Mesenchymal stem cell (in vitro differentiated cells and primary cell): Measurements from ENCODE around the gene IFNA21.
"Not testable (repeated sequence)": the region's sequence is repeated elsewhere in the genome, so short reads cannot be mapped to it uniquely, and the experiment has no call there.

Experiments
- DNase-seq: peaks from one replicate; pipeline ENCODE4 v3.0.0-alpha.2; 2013
- H2AFZ ChIP-seq: one replicate; pipeline ENCODE4 v1.6.1; 2013; ENCODE audit warnings: low read depth, mild to moderate bottlenecking, control low read depth, inconsistent platforms, low read length, moderate library complexity
- H2AK5ac ChIP-seq: 2 replicates; pipeline ENCODE4 v1.6.1; 2013; ENCODE audit warnings: low read length, moderate library complexity, mild to moderate bottlenecking, inconsistent platforms; ENCODE audit not compliant: severe bottlenecking
- H2BK120ac ChIP-seq: one replicate; pipeline ENCODE4 v1.6.1; 2013; ENCODE audit warnings: low read depth, mild to moderate bottlenecking, inconsistent platforms, low read length, moderate library complexity
- H2BK12ac ChIP-seq, 2 experiments: one replicate each; pipeline ENCODE4 v1.6.1; 2013; ENCODE audit warnings: inconsistent platforms in 2 of 2, low read length in 2 of 2, mild to moderate bottlenecking in 2 of 2, moderate library complexity in 2 of 2, control low read depth in 1 of 2
- H2BK15ac ChIP-seq: one replicate; pipeline ENCODE4 v1.6.1; 2013; ENCODE audit warnings: mild to moderate bottlenecking, low read depth, inconsistent platforms; ENCODE audit not compliant: poor library complexity, severe bottlenecking
- H2BK5ac ChIP-seq: 2 replicates; pipeline ENCODE4 v1.6.1; 2013; ENCODE audit warnings: low read depth, mild to moderate bottlenecking, low read length, control low read depth, inconsistent platforms; ENCODE audit not compliant: poor library complexity, severe bottlenecking
- H3K14ac ChIP-seq, 2 experiments: one replicate each; pipeline ENCODE4 v1.6.1; 2013; ENCODE audit warnings: inconsistent platforms in 2 of 2, low read length in 2 of 2, control low read depth in 1 of 2, mild to moderate bottlenecking in 1 of 2, moderate library complexity in 1 of 2
- H3K18ac ChIP-seq, 2 experiments: one replicate each; pipeline ENCODE4 v1.6.1; 2013; ENCODE audit warnings: inconsistent platforms in 2 of 2, low read length in 2 of 2, control low read depth in 1 of 2, low read depth in 1 of 2, mild to moderate bottlenecking in 1 of 2
- H3K23ac ChIP-seq, 2 experiments: one replicate each; pipeline ENCODE4 v1.6.1; 2013; ENCODE audit warnings: inconsistent platforms in 2 of 2, low read length in 2 of 2, mild to moderate bottlenecking in 2 of 2, moderate library complexity in 2 of 2, control low read depth in 1 of 2
- H3K27ac ChIP-seq: 2 replicates; pipeline ENCODE4 v1.5.1; 2013; ENCODE audit warnings: mild to moderate bottlenecking, moderate library complexity, low read length, control low read depth, inconsistent platforms; ENCODE audit not compliant: poor library complexity, severe bottlenecking
- H3K27me3 ChIP-seq, 2 experiments: 2 replicates each; pipeline versions ENCODE4 v1.6.1 to v1.7.0; 2013; ENCODE audit warnings: low read length in 2 of 2, mild to moderate bottlenecking in 2 of 2, moderate library complexity in 2 of 2, control low read depth in 1 of 2, inconsistent platforms in 1 of 2; ENCODE audit not compliant: control insufficient read depth in 1 of 2, insufficient read depth in 1 of 2
- H3K36me3 ChIP-seq, 2 experiments: 2 replicates each; pipeline versions ENCODE4 v1.6.1 to v1.7.0; 2013; ENCODE audit warnings: low read length in 2 of 2, control low read depth in 1 of 2, inconsistent platforms in 1 of 2, low read depth in 1 of 2, mild to moderate bottlenecking in 1 of 2; ENCODE audit not compliant: insufficient read depth in 2 of 2, control insufficient read depth in 1 of 2
- H3K4ac ChIP-seq, 2 experiments: one replicate each; pipeline ENCODE4 v1.6.1; 2013; ENCODE audit warnings: inconsistent platforms in 2 of 2, low read length in 2 of 2, mild to moderate bottlenecking in 2 of 2, moderate library complexity in 2 of 2, control low read depth in 1 of 2, low read depth in 1 of 2
- H3K4me1 ChIP-seq: 2 replicates; pipeline ENCODE4 v1.6.1; 2013; ENCODE audit warnings: low read depth, low read length, control low read depth; ENCODE audit not compliant: control insufficient read depth, insufficient read depth
- H3K4me2 ChIP-seq: 2 replicates; pipeline ENCODE4 v1.6.1; 2013; ENCODE audit warnings: low read length, mild to moderate bottlenecking, inconsistent platforms; ENCODE audit not compliant: poor library complexity, severe bottlenecking
- H3K4me3 ChIP-seq, 2 experiments: 2 replicates each; pipeline versions ENCODE4 v1.5.1 to v1.7.0; 2013; ENCODE audit warnings: low read length in 2 of 2, mild to moderate bottlenecking in 2 of 2, control low read depth in 1 of 2, low read depth in 1 of 2; ENCODE audit not compliant: insufficient read depth in 1 of 2
- H3K79me1 ChIP-seq: replicated peaks from 2 replicates; pipeline ENCODE4 v1.6.1; 2013; ENCODE audit warnings: mild to moderate bottlenecking, control low read depth, low read length, inconsistent platforms; ENCODE audit not compliant: poor library complexity, severe bottlenecking
- H3K9ac ChIP-seq: 2 replicates; pipeline ENCODE4 v1.7.0; 2013; ENCODE audit warnings: mild to moderate bottlenecking, low read length, moderate library complexity
- H3K9me3 ChIP-seq: 2 replicates; pipeline ENCODE4 v1.7.0; 2013; ENCODE audit warnings: mild to moderate bottlenecking, low read length; ENCODE audit not compliant: control insufficient read depth
- H4K8ac ChIP-seq: one replicate; pipeline ENCODE4 v1.6.1; 2013; ENCODE audit warnings: inconsistent platforms, mild to moderate bottlenecking, low read length, moderate library complexity
- H4K91ac ChIP-seq: one replicate; pipeline ENCODE4 v1.6.1; 2013; ENCODE audit warnings: mild to moderate bottlenecking, low read length, inconsistent platforms
- WGBS: methylation state at CpG from one replicate; pipeline ENCODE4 v1.1.7; 2013; ENCODE audit warnings: mixed read lengths; 5-methylcytosine and 5-hydroxymethylcytosine counted together

The IFNA21 gene

GRCh38 chr9:21210311-21210710 lies 43.9 kb upstream of the IFNA21 start:
- no peak overlapping the region for H2BK12ac ChIP-seq
- no peak overlapping the region for H2AK5ac ChIP-seq
- no peak for DNase-seq
- H3K9ac ChIP-seq, result no peak overlapping the region
- no peaks in the 10 kb centered on the region for H3K27me3 ChIP-seq
- no peak overlapping the region for H3K14ac ChIP-seq
- no peaks in the 10 kb centered on the region for H3K36me3 ChIP-seq
- no peak overlapping the region for H2BK15ac ChIP-seq
- no peak overlapping the region for H3K23ac ChIP-seq
- H4K8ac ChIP-seq, result no peak overlapping the region
- H4K91ac ChIP-seq, result no peak overlapping the region
- no peaks in the 10 kb centered on the region for H3K9me3 ChIP-seq
- H2BK5ac ChIP-seq, result no peak overlapping the region
- no peak overlapping the region for H2BK120ac ChIP-seq
- H3K27ac ChIP-seq, result no peak overlapping the region
- no peaks in the 10 kb centered on the region for H3K79me1 ChIP-seq
- H3K18ac ChIP-seq, result no peak overlapping the region
- no peak overlapping the region for H3K4me3 ChIP-seq
- H3K4me2 ChIP-seq, result no peak overlapping the region
- H3K4ac ChIP-seq, result no peak overlapping the region
- H3K4me1 ChIP-seq, result no peaks in the 10 kb centered on the region
- WGBS, result 85% methylated on average over 7 of the region's 7 CpGs
- H2AFZ ChIP-seq, result no peak overlapping the region

GRCh38 chr9:21207043-21207442 lies 40.6 kb upstream of the IFNA21 start, which contains the start of gene IFNA10:
IFNA10 (minus strand) TSS chr9:21207143; CDS start chr9:21207097, 46 bp downstream.
- not testable (repeated sequence) for H4K8ac ChIP-seq, H3K14ac ChIP-seq, H2BK120ac ChIP-seq, H3K9me3 ChIP-seq, H3K4me3 ChIP-seq, H3K4ac ChIP-seq, H2BK12ac ChIP-seq, H3K36me3 ChIP-seq, H3K27me3 ChIP-seq, H3K4me1 ChIP-seq, H3K23ac ChIP-seq, H3K4me2 ChIP-seq, DNase-seq, H3K9ac ChIP-seq, H2BK15ac ChIP-seq, H3K79me1 ChIP-seq, H2AK5ac ChIP-seq, H2BK5ac ChIP-seq, H3K27ac ChIP-seq, H3K18ac ChIP-seq, H2AFZ ChIP-seq, H4K91ac ChIP-seq
- WGBS, result no CpG with 5 or more reads among the region's 3 CpGs

DNA sequence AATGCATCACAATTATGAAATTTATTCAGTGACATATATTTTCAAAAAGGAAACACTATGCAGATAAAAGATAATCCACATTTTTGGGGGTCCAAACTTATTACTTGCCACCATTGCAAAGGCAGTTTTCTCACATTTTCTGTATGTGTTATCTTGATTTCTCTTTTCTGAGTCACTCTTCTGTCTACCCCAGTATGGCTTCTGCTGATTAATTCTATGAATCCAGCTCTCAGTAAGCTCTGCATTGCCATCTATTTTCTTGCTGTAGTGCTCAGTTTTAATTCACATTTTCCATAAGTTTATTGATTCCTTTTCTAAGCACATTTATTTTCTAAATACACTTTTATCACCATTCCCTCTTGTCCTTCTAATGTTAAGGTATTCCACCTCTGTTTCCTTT lies 38.7 kb upstream of the IFNA21 start:
- no peak overlapping the region for H4K8ac ChIP-seq
- no peak for DNase-seq

GRCh38 chr9:21202105-21202504 lies 35.6 kb upstream of the IFNA21 start, which contains the start of gene IFNA7:
IFNA7 (minus strand) TSS chr9:21202205; CDS start chr9:21202165, 40 bp downstream.
- not testable (repeated sequence) for H3K9me3 ChIP-seq, H3K4me2 ChIP-seq, H3K79me1 ChIP-seq, H3K9ac ChIP-seq, H3K36me3 ChIP-seq, H3K14ac ChIP-seq, H2BK5ac ChIP-seq, H2AK5ac ChIP-seq, H3K4me3 ChIP-seq, DNase-seq, H3K27ac ChIP-seq, H3K4ac ChIP-seq, H4K8ac ChIP-seq, H4K91ac ChIP-seq, H3K23ac ChIP-seq, H2BK120ac ChIP-seq, H3K4me1 ChIP-seq, H2BK12ac ChIP-seq, H3K18ac ChIP-seq, H2AFZ ChIP-seq, H2BK15ac ChIP-seq
- 69% methylated on average over 3 of the region's 4 CpGs for WGBS
- H3K27me3 ChIP-seq, result peaks cover 3 to 18% of the 10 kb centered on the region in 2 experiments

More for the DNA sequence above, 38.7 kb upstream of the IFNA21 start:
- Histone ChIP-seq H3K23ac (no peak overlapping the region), H2AK5ac (no peak overlapping the region), H2BK5ac (no peak overlapping the region), H3K36me3 (no peaks in the 10 kb centered on the region), H3K4me1 (no peaks in the 10 kb centered on the region), H2BK12ac (no peak overlapping the region), H3K4ac (no peak overlapping the region), H4K91ac (no peak overlapping the region), H3K27ac (no peak overlapping the region), H2AFZ (no peak overlapping the region), H3K27me3 (peaks cover 0 to 9% of the 10 kb centered on the region in 2 experiments), H2BK15ac (no peak overlapping the region), H3K79me1 (no peaks in the 10 kb centered on the region), H3K4me3 (no peak overlapping the region), H2BK120ac (no peak overlapping the region), H3K9me3 (peaks cover 3% of the 10 kb centered on the region), H3K14ac (no peak overlapping the region), H3K4me2 (no peak overlapping the region), H3K9ac (no peak overlapping the region), H3K18ac (no peak overlapping the region)
